MCF 10A (cell line): Measurements from ENCODE around the gene CFTR. TPM values are rescaled to one million over a fixed set of nuclear protein-coding genes. Genes with fewer than 3 reads are reported as not detected.
"Not testable (repeated sequence)": the region's sequence is repeated elsewhere in the genome, so short reads cannot be mapped to it uniquely, and the experiment has no call there.

ENCODE experiments used
- BruUV-seq: library from RNA; stranded (reverse); fragments of 400-500 nt; replicated peaks from 2 replicates; lab custom pipeline; 2021; lab: Mats Ljungman, UMichigan
- CTCF ChIA-PET: fragments of 300-600 bp; sonication (Branson Sonifier 250); formaldehyde crosslinking; extraction: SDS; loops from one replicate; lab custom pipeline; 2021; ENCODE audit warnings: antibody characterized with exemption, inconsistent platforms; lab: Yijun Ruan, JAX
- POLR2A ChIA-PET: fragments of 300-600, 350-650 bp; sonication (Branson Sonifier 250); formaldehyde crosslinking; extraction: SDS; loops from one replicate; lab custom pipeline; 2020; ENCODE audit warnings: antibody characterized with exemption, inconsistent platforms; lab: Yijun Ruan, JAX
- DNase-seq: peaks from one replicate; pipeline ENCODE4 v3.0.0-alpha.2; 2018; ENCODE audit not compliant: unreplicated experiment
- H3K27ac Mint-ChIP-seq: one replicate; pipeline ENCODE4 v1.8.0; 2022; ENCODE audit warnings: mild to moderate bottlenecking, low read depth, mixed read lengths; ENCODE audit not compliant: unreplicated experiment
- H3K27me3 Mint-ChIP-seq: one replicate; pipeline ENCODE4 v1.8.0; 2022; ENCODE audit warnings: mixed read lengths; ENCODE audit not compliant: insufficient read depth, unreplicated experiment
- H3K36me3 Mint-ChIP-seq: one replicate; pipeline ENCODE4 v1.8.0; 2022; ENCODE audit warnings: mild to moderate bottlenecking, moderate library complexity, mixed read lengths; ENCODE audit not compliant: insufficient read depth, unreplicated experiment
- H3K4me1 Mint-ChIP-seq: one replicate; pipeline ENCODE4 v1.8.0; 2022; ENCODE audit warnings: mixed read lengths; ENCODE audit not compliant: insufficient read depth, unreplicated experiment
- H3K4me3 Mint-ChIP-seq: one replicate; pipeline ENCODE4 v1.8.0; 2022; ENCODE audit warnings: mild to moderate bottlenecking, moderate library complexity, mixed read lengths; ENCODE audit not compliant: unreplicated experiment
- H3K9me3 Mint-ChIP-seq: one replicate; pipeline ENCODE4 v1.8.0; 2022; ENCODE audit warnings: mixed read lengths; ENCODE audit not compliant: unreplicated experiment
- intact Hi-C: fragments of 100-400 bp; cut with micrococcal nuclease; formaldehyde crosslinking; loops from 2 replicates; pipeline ENCODE4 v1.14.1; 2022
- total RNA-seq: library from RNA; stranded (reverse); gene quantifications from 2 replicates; pipeline ENCODE4 v1.2.3, GENCODE V29; 2022
- TF ChIP-seq, protein P1 (sequence below): fragments of 200-600 bp; IDR thresholded peaks from one replicate; pipeline ENCODE4 v1.8.0; 2022; ENCODE audit warnings: antibody characterized with exemption, mild to moderate bottlenecking; ENCODE audit not compliant: unreplicated experiment

CFTR gene
- total RNA-seq, 1 experiment from 2014 or later, result not detected

DNA sequence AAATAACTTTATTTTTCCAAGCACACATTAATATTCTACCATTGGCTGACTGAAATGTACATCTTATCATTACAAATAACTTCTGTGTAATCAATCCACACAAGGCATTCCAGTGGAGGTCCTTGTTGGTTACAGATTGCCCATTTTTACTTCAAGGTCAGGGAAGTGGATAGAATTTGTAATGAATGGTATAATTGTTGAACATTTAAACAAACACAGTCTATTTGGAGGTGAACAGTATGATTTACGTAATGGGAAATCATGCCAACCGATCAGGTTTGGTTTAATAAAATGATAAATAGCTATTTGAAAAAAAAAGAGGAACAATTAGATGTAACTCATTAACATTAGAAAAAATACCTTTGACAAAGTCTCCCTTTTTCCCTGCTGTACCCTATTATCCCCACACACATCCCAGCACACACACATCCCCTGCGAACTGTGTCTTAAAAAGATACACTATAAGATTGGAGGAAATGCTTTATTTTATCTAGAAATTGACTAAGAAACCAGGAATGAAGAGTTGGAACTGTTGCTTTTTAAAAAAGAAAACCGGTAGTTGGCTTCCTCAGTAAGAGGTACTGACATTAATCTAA, 33.5 kb upstream of the CFTR start:
- Mint-ChIP-seq H3K27ac (no peak overlapping the region), H3K27me3 (peaks cover 71% of the 10 kb centered on the region), H3K9me3 (no peaks in the 10 kb centered on the region), H3K36me3 (no peaks in the 10 kb centered on the region), H3K4me1 (no peaks in the 10 kb centered on the region), H3K4me3 (no peak overlapping the region)
- TF ChIP-seq, protein P1, sequence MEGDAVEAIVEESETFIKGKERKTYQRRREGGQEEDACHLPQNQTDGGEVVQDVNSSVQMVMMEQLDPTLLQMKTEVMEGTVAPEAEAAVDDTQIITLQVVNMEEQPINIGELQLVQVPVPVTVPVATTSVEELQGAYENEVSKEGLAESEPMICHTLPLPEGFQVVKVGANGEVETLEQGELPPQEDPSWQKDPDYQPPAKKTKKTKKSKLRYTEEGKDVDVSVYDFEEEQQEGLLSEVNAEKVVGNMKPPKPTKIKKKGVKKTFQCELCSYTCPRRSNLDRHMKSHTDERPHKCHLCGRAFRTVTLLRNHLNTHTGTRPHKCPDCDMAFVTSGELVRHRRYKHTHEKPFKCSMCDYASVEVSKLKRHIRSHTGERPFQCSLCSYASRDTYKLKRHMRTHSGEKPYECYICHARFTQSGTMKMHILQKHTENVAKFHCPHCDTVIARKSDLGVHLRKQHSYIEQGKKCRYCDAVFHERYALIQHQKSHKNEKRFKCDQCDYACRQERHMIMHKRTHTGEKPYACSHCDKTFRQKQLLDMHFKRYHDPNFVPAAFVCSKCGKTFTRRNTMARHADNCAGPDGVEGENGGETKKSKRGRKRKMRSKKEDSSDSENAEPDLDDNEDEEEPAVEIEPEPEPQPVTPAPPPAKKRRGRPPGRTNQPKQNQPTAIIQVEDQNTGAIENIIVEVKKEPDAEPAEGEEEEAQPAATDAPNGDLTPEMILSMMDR, result no peak
- ChIA-PET CTCF (no interaction called here), POLR2A (no interaction called here)
- no TSS peak for BruUV-seq
- DNase-seq, result no peak
- intact Hi-C loops, result no loop called here

DNA sequence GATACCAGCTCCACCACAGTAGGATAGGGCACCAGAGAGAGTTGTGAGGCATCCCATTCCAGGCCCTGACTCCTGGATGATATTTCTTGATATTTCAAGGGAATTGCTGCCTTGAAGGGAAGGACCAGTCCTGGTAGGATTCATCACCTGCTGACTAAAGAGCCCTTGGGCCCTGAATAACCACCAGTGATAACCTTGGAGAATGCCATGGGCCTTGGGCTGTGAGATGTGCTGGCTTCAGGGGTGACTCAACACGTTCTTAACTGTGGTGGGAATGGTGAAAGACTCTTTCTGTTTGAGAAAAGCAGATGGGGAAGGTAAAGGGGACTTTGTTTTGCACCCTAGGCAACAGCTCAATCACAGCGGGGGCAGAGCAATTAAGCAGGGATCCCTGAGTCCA, 31.2 kb upstream of the CFTR start:
- H3K27me3 Mint-ChIP-seq, result peaks cover 86% of the 10 kb centered on the region
- no TSS peak for BruUV-seq
- POLR2A ChIA-PET, result interaction anchor here (0.5 kb wide), 1 partner anchor 753 kb away, joined by 3 read pairs; no protein-coding TSS in a partner anchor
- intact Hi-C loops, result no loop called here
- TF ChIP-seq, protein P1, result no peak
- no peak overlapping the region for H3K27ac Mint-ChIP-seq
- DNase-seq, result no peak
- H3K4me1 Mint-ChIP-seq, result no peaks in the 10 kb centered on the region
- H3K36me3 Mint-ChIP-seq, result no peaks in the 10 kb centered on the region
- H3K4me3 Mint-ChIP-seq, result no peak overlapping the region
- CTCF ChIA-PET, result interaction anchor here (0.6 kb wide), 1 partner anchor 135 kb away, joined by 3 read pairs; no protein-coding TSS in a partner anchor
- no peaks in the 10 kb centered on the region for H3K9me3 Mint-ChIP-seq

DNA sequence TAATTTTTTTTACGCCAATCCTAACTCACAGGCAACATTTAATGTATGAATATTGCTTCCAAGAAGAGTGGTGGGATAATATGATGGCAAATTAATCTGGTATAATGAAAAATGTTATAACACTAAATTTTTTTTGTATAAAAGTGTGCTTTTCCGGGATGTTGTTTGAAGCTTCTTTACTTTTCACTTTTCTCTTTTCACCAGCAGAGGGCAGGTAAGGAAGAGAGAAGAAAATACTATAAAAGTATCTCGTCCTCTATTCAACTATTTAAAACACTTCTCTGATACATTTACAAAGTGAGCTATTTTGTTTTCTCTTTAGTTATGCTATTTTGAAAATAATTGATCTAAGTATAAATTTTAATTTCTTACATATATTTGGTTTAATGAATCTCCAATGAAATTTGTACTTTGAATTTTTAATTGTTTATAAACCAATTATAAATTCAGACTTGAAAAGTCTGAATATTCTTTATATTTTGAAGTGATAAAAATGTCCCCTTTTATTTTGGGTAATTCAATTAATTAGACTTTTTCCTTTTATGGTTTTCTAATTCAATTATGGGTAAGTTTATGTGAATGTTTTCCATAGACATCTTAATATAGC, 20.7 kb upstream of the CFTR start:
- intact Hi-C loops, result loop anchor here (1.0 to 2.0 kb wide), 3 partner anchors 216 to 694 kb away; no protein-coding TSS in a partner anchor
- DNase-seq, result peak; percentile 35
- Mint-ChIP-seq H3K36me3 (no peaks in the 10 kb centered on the region), H3K27ac (no peak overlapping the region), H3K4me3 (no peak overlapping the region), H3K4me1 (no peaks in the 10 kb centered on the region), H3K9me3 (no peaks in the 10 kb centered on the region), H3K27me3 (peaks cover 24% of the 10 kb centered on the region)
- ChIA-PET CTCF (interaction anchor here (0.6 to 3.6 kb wide), 23 partner anchors 11 to 948 kb away, joined by 3 to 41 read pairs (median 5); no protein-coding TSS in a partner anchor), POLR2A (no interaction called here)
- TF ChIP-seq, protein P1, result peak; percentile 46
- no TSS peak for BruUV-seq

DNA sequence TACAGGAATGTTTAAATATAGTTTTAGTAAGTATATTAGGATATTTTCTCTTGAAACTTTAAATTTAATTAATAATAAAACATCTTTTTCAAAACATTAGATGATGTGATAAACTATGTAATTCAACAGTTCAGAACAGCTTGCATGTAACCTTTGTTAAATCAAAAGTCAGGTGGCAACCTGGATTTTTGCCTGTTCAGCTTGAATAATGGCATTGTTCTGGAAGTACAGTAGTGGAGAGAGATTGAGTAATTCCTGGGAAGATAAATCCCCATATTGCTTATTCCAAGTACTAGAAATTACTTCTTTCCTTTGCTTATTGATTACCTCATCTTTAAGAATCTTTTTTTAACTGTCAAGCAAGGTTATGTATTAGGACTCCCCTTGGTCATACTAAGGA, 20.1 kb upstream of the CFTR start:
- Mint-ChIP-seq H3K27me3 (peaks cover 18% of the 10 kb centered on the region), H3K4me1 (no peaks in the 10 kb centered on the region), H3K36me3 (no peaks in the 10 kb centered on the region), H3K4me3 (no peak overlapping the region), H3K9me3 (no peaks in the 10 kb centered on the region), H3K27ac (no peak overlapping the region)
- ChIA-PET CTCF (interaction anchor here (0.6 to 3.6 kb wide), 20 partner anchors 10 to 1713 kb away, joined by 3 to 41 read pairs (median 5); no protein-coding TSS in a partner anchor), POLR2A (interaction anchor here (0.7 kb wide), 1 partner anchor 253 kb away, joined by 3 read pairs; no protein-coding TSS in a partner anchor)
- intact Hi-C loops, result loop anchor here (1.0 to 2.0 kb wide), 3 partner anchors 215 to 694 kb away; no protein-coding TSS in a partner anchor
- TF ChIP-seq, protein P1, result no peak
- no peak for DNase-seq
- no TSS peak for BruUV-seq

DNA sequence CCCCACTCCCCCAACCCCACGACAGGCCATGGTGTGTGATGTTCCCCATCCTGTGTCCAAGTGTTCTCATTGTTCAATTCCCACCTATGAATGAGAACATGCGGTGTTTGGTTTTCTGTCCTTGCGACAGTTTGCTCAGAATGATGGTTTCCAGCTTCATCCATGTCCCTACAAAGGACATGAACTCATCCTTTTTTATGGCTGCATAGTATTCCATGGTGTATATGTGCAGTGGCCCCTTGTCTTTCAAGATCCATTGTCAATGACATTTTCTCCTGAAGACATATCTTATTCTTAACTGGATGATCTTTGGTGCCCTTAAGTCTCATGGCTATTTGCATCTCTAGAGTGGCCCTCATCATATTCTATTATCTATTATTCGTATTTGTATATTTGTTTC, 19.0 kb upstream of the CFTR start:
- not testable (repeated sequence) for H3K9me3 Mint-ChIP-seq

More for the DNA sequence above, 19.0 kb upstream of the CFTR start:
- DNase-seq, H3K36me3 Mint-ChIP-seq, intact Hi-C loops, POLR2A ChIA-PET, H3K4me3 Mint-ChIP-seq, H3K27ac Mint-ChIP-seq, H3K4me1 Mint-ChIP-seq, BruUV-seq: not testable (repeated sequence)
- H3K27me3 Mint-ChIP-seq, result peaks cover 10% of the 10 kb centered on the region
- CTCF ChIA-PET, result interaction anchor here (2.0 kb wide), 1 partner anchor 255 kb away, joined by 4 read pairs; no protein-coding TSS in a partner anchor
